ENCODE measurements around the gene OR52E2. TPM values are rescaled to one million over a fixed set of nuclear protein-coding genes. Genes with fewer than 3 reads are reported as not detected.
"Not testable (repeated sequence)": the region's sequence is repeated elsewhere in the genome, so short reads cannot be mapped to it uniquely, and the experiment has no call there.

Gene OR52E2
- total RNA-seq = not detected

DNA sequence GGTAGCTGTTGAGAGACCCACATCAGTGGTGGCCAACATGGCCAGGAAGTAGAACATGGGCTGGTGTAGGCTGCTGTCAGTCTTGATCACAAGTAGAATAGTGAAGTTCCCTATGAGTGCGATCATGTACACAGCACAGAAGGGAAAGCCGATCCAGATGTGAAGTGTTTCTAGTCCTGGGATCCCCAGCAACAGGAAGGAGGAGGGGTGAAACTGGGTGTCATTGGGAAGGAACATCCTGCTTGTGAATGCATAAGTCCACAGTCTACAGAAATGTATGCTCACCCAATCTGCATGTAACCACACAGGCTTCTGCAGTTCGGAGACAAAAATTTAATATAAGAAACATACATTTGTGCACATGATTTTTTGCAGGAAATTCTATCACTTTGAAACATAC is at the start of gene OR52E2:
Gene OR52E2 (minus strand): TSS at position 237 of the 400 bp plus-strand sequence. CDS start 0 bp downstream, at position 237.
- no peak for DNase-seq

GRCh38 chr11:5107285-5107684 is 47.9 kb upstream of the OR52E2 start:
- no peak for DNase-seq

DNA sequence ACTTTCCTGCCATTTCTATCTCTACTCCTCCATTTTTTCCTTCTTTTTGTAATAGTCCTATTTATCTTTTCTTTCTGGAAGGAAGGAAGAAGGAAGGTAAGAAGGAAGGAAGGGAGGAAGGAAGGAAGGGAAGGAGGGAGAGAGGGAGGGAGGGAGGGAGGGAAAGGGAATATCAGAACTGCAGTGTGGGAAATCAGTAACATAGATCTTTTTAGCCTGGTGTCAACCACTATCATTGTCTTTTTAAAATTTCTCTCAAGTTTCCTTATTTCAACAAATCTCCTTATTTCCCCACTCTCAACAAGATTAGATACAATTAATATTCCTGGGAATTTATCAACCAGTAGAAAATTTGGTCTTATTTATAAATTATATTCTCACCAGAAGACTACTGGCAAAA is 43.6 kb upstream of the OR52E2 start:
- DNase-seq = no peak

- DNase-seq = no peak
Measured at GRCh38 chr11:5102246-5102645, 42.8 kb upstream of the OR52E2 start.

GRCh38 chr11:5096011-5096410 is 36.6 kb upstream of the OR52E2 start:
- DNase-seq = no peak

DNA sequence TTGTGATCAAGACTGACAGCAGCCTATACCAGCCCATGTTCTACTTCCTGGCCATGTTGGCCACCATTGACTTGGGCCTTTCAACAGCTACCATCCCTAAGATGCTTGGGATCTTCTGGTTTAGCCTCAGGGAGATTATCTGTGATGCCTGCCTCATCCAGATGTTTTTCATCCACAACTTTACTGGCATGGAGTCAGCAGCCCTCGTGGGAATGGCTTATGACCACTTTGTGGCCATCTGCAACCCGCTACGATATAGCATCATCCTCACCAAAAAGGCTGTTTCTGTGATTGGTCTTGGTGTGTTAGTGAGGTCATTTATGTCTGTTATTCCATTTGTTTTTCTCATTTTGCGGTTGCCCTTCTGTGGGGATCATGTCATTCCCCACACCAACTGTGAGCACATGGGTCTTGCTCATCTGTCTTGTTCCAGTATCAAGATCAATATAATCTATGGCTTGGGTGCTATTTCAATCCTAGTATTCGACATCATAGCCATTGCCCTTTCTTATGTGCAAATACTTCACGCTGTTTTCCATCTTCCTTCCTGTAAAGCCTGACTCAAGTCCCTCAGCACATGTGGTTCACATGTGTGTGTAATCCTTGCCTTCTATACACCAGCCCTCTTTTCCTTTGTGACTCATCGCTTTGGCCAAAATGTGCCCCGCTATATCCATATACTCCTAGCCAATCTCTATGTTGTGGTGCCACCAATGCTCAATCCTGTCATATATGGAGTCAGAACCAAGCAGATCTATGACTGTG is 33.6 kb upstream of the OR52E2 start:
- no peak for DNase-seq

GRCh38 chr11:5090668-5091067 is 31.2 kb upstream of the OR52E2 start:
- DNase-seq = no peak

DNA sequence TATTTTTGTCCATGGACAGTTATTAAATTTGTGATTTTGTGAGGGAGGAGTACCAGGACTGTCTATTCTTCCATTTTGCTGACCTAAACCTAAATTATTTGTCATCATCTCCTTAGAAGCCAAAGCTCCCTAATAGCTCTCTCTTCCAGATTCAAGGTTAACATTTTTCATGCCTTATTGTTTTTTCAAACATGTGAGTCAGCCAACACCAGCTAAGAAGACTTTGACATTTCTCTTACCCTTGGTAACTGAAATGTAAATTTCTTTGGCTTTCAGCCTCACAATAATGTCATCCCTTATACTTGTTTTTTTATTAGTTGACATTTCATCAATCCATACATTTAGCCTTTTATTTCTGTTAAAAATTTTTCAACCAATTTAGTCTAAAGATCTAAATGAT is 29.1 kb upstream of the OR52E2 start:
- no peak for DNase-seq

GRCh38 chr11:5083602-5084001 is 24.2 kb upstream of the OR52E2 start:
- no peak for DNase-seq

DNA sequence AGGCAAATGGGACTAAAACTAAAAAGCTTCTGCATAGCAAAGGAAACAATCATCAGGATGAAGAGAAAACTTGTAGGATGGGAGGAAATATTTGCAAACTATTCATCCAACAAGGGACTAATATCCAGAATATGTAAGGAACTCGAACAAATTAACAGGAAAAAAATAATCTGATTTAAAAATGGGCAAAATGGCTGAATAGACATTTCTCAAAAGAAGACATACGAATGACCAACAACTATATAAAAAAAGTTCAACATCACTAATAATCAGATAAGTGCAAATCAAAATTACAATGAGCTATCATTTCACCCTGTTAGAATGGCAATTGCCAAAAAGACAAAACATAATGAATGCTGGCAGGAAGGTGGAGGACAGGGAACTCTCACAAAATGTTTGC is 22.0 kb upstream of the OR52E2 start:
- DNase-seq = no peak

- no peak for DNase-seq
Measured at GRCh38 chr11:5071799-5072198, 12.4 kb upstream of the OR52E2 start.

GRCh38 chr11:5069272-5069671 is 9.8 kb upstream of the OR52E2 start, which contains the start of gene OR52E1:
TSS of gene OR52E1 (plus strand) at chr11:5069572.
- DNase-seq = no peak

- DNase-seq = no peak
Measured at GRCh38 chr11:5065027-5065426, 5.6 kb upstream of the OR52E2 start.

DNA sequence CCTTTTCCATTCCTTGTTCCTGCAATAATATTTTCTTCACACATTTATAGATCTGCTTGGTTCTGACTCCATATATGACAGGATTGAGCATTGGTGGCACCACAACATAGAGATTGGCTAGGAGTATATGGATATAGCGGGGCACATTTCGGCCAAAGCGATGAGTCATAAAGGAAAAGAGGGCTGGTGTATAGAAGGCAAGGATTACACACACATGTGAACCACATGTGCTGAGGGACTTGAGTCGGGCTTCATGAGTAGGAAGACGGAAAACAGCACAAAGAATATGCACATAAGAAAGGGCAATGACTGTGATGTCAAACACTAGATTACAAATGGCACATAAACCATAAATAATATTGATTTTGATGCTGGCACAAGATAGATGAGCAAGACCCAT is 748 bp downstream of the OR52E2 start:
- DNase-seq = not testable (repeated sequence)

GRCh38 chr11:5046754-5047330 is 12.6 kb downstream of the OR52E2 start:
- DNase-seq = no peak

- DNase-seq = no peak
Measured at GRCh38 chr11:5046226-5046625, 13.2 kb downstream of the OR52E2 start, which contains the start of gene OR52J3. TSS of gene OR52J3 (plus strand) at chr11:5046526. CDS start at chr11:5046526, 0 bp downstream.

DNA sequence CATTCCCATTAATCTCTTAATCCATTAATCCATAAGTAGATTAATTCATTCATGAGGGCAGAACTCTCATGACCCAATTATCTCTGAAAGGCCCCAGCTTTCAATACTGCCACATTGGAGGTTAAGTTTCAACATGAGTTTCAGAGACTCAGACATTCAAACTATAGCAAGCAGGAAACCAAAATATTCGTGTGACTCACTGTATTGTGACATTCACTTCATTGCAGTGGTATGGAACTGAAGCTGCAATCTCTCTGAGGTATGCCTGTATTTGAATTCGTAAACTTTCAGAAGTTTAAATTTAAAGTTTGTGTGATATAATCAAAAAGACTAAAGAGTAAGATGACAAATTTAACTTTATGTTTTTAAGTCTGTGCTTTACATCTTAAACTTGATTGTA is 16.0 kb downstream of the OR52E2 start:
- DNase-seq = no peak

GRCh38 chr11:5042091-5042490 is 17.3 kb downstream of the OR52E2 start:
- no peak for DNase-seq

- DNase-seq = no peak
Measured at GRCh38 chr11:5040876-5041275, 18.6 kb downstream of the OR52E2 start.

DNA sequence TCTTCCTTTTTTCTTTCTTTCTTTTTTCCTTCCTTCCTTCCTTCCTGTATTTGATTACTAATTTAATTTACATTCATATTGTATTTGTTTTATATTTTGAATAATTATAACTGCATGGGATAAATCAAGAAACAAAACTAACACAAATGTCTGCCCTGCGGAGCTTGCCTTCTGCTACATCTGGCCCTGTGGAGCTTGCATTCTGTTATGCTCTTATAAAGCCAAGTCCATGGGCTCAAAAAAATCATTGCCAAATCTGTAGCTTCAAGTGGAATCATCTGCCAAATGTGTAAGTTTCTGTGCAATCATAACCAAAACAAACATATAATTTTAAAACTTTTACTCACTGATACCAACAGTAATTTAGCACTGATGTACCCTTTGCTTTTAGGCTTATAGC is 21.1 kb downstream of the OR52E2 start:
- DNase-seq = no peak

DNA sequence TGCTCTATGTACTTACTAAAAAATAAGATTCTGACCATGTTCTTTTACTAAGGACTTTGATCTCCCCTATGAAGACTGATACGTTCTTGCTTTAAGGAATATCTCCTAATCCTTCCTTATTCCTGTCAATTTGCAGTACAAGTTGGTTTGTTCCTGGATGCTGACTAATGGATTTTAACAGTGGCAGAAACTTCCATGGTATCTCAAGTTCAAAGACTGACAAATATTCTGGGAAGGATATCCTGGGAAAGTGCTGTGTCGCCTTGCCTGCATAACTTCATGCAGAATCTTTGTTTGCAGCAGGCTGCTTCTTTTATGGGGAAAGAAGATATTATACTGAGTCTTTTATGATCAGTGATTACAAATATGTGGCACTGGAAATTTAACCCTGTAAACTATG is 21.5 kb downstream of the OR52E2 start:
- DNase-seq = no peak

- DNase-seq = peak; percentile 3
Measured at GRCh38 chr11:5036669-5037068, 22.8 kb downstream of the OR52E2 start.

GRCh38 chr11:5021996-5022395 is 37.4 kb downstream of the OR52E2 start:
- no peak for DNase-seq

- no peak for DNase-seq
Measured at GRCh38 chr11:5013012-5013411, 46.4 kb downstream of the OR52E2 start.

Data from tongue (tissue), 2 donors.